HG02938 (cell line): ENCODE data around the gene IFFO2.
"Not testable (repeated sequence)": the region's sequence is repeated elsewhere in the genome, so short reads cannot be mapped to it uniquely, and the experiment has no call there.

Experiments used
- ATAC-seq: cut with Tn5 transposase; IDR thresholded peaks from one replicate; pipeline ENCODE4 v1.9.1; 2021; ENCODE audit warnings: mild to moderate bottlenecking, moderate library complexity; ENCODE audit not compliant: unreplicated experiment

The IFFO2 gene

GRCh38 chr1:18879791-18880309 lies 76.6 kb downstream of the IFFO2 start:
- ATAC-seq: no peak

- ATAC-seq: no peak
Observed at GRCh38 chr1:18879215-18879790, 77.2 kb downstream of the IFFO2 start.

DNA sequence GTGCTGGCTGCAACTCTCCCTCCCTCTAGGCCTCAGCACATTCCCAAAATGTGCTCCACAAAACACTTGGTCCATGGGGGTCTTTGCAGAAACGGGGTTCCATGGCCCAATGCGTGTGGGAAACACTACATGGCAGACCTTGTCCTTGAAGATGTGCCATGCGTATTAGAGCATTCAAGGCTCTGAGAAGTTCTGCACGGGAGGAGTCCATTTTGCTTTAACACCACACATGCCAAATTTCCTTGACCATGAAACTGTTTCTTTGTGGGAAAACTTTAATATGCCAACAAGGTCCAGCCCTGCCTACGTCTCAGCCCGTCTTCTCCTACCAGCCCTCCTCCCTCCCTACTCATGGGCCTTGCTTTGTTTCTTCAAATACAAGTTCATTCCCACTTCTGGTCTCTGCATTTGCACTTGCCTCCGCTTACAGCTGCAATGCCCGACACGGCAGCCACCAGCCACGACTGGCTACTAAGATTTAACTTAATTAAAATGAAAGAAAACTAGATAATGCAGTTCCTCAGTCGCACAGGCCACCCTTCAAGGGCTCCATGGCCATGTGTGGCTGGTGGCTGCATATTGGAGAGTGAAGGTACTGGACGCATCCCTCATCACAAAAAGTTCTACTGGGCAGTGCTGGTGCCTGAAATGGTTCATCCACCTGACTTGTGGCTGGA lies 77.8 kb downstream of the IFFO2 start:
- ATAC-seq: no peak

DNA sequence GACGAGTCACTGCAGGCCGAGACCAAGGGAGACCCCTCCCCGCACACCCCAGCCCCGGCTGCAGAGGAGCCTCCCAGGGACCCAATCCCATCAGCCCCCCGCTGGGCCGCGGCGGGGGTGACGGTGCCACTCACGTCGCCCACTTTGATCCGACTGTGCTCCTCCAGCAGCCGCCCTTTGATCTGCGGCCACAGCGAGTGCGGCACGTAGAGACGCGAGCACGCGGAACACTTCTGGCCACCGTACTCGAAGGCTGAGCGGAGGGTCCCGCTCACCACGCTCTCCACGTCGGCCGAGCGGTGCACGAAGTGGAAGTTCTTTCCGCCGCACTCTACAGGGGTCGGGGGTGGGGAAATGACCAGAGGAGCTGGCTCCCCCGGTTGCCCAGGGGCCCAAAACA lies 79.2 kb downstream of the IFFO2 start:
- ATAC-seq: no peak

GRCh38 chr1:18876210-18876609 lies 80.3 kb downstream of the IFFO2 start:
- no peak for ATAC-seq

- no peak for ATAC-seq
Observed at GRCh38 chr1:18875796-18876128, 80.7 kb downstream of the IFFO2 start.

- ATAC-seq: no peak
Observed at GRCh38 chr1:18875107-18875795, 81.2 kb downstream of the IFFO2 start.

DNA sequence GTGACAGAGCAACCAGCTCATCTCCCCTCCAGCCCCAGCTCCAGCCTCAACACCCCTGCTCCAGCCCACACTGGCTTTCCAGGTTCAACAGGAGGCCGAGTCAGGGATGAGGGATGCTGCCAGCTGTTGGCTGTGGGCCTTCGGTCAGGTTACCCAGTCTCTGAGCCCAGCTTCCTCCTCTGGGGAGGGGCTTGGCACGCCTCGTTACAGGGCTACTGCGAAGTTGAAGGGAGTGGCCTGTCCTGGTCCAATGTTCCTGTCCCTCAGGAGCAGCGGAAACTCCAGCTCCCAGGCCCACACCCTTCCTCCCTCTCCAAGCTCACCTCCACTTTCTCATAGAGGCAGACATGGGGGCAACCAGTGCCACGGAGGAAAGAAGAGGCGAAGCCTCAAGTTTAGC lies 81.9 kb downstream of the IFFO2 start:
- no peak for ATAC-seq

GRCh38 chr1:18874036-18874435 lies 82.4 kb downstream of the IFFO2 start:
- ATAC-seq: no peak

DNA sequence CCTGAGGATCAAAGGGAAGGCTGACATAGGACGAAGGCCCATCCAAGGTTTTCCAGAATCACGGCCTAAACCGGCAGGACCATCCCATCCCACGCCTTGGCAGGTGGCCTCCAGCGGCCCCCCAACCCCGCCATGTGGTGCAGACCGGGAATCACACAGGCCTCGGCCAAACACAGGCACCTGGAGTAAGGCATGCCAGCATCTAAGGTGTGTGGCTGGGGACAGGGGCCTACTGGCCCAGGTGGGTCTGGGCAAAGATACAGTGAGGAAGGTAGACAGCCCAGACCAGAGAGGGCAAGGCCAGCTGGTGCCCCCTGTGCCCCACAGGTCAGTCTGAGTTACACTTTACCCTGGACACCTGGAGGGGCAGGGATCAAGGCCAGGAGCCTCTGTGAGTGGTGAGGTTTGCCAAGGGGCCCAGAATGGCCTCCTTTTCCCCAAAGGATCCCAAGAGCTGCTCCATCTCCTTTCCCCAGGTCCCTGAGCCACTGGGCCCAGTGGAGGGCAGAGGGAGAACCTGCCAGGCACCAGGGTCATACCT lies 84.3 kb downstream of the IFFO2 start:
- no peak for ATAC-seq

- no peak for ATAC-seq
Observed at GRCh38 chr1:18871401-18872070, 84.9 kb downstream of the IFFO2 start.

DNA sequence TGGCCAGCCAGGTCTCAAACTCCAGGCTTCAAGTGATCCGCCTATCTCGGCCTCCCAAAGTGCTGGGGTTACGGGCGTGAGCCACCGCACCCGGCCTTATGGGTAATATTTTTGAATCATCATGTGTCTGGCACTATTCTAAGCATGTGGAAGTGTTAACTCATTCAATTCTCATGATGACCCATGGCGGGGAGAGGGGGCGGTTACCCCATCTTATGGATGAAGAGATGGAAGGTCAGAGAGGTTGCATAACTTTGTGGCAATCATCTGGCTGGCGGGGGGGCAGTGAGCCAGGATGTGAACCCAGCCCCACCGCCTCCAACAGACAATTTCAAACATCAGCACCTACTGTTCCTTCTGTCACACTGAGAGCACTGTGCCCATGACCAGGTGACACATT lies 85.5 kb downstream of the IFFO2 start:
- ATAC-seq: no peak

GRCh38 chr1:18870595-18870865 lies 85.9 kb downstream of the IFFO2 start:
- not testable (repeated sequence) for ATAC-seq

- ATAC-seq: no peak
Observed at GRCh38 chr1:18869847-18870594, 86.5 kb downstream of the IFFO2 start.

GRCh38 chr1:18868801-18869424 lies 87.6 kb downstream of the IFFO2 start:
- no peak for ATAC-seq

- no peak for ATAC-seq
Observed at GRCh38 chr1:18868354-18868753, 88.1 kb downstream of the IFFO2 start.

DNA sequence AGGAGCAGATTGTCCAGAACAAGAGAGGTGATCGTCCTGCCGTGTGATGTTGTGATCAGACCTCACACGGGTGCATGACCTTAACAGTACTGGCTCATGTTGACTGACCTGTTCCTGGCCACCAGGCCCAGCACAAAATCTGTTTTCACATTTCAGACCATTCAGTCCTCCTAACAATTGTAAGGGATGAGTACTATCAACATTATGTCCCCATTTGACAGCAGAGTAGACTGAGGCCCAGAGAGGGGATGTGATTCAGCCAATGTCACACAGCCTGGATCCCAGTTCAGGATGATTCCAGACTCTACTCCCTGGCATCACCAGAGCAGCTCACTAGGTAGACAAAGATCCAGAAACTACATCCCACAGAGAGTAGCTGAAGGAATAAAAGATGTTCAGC lies 89.6 kb downstream of the IFFO2 start:
- no peak for ATAC-seq

DNA sequence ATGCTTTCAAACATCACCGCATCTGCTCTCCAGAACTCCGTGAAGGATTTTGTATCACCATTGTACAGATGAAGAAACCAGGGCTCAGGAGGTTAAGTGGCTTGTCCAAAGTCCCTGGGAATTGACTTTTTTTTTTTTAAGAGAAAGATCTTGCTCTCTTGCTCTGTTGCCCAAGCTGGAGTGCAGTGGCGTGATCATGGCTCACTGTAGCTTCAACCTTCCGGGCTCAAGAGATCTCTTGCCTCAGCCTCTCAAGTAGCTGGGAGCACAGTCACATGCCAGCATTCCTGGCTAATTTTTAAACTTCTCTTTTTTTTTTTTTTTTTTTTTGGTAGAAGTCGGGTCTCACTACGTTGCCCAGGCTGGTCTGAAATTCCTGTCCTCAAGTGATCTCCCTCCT lies 90.2 kb downstream of the IFFO2 start:
- no peak for ATAC-seq

DNA sequence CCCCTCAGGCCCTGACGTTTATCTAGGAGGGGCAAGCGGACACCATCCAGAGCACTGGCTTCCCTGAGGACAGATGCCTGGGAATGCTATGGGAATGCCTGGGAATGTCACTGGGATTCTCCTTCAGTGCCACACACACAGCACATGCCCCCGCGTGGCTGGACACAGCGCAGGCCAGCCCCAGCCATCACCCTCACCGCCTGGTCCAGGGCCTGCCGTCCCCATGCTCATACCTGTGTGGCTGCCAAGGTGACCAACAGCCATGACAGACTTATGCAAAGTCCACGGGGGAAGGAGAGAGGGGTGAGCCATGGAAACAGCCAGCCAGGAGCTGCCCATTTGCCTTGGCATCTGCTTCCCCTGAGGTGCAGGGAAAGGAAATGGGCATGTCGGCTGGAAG lies 91.3 kb downstream of the IFFO2 start:
- ATAC-seq: no peak

DNA sequence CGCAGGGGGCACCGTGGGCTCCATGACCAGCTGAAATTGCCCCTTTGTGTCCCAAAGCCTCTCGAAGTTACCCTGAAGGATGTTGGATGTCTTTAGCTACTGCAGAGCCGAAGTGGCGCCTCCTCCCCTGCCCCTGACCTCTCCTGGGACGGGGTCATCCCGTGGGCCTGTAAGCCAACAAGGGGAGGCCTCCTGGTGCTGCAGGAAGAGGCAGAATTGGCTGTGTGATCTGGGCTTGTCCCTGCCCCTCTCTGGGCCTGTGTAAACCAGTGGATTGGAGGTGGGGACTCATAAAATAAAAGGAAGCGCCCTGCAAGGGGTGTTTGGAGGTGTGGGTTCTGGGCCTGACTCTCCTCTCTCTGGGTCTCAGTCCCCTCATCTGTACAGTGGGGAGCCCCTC lies 94.9 kb downstream of the IFFO2 start:
- ATAC-seq: no peak

DNA sequence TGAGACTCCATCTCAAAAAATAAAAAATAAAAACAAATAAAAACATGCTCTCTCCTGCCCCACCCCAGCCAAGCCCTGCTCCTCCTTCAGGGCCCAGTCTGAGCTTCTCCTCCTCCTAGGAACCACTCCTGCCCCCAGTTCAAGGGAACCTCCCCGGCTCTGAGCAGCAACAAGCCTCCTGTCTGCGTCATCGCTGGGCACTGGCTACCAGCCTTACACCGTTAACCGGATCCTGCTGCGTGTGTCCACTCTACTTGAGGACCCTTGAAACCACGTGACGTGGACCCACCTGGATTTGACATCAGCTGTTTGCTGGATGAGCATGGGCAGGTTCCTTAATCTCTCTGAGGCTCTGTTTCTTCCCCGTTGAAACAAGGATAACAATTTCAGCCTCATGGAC lies 95.4 kb downstream of the IFFO2 start:
- no peak for ATAC-seq
